H9 (cell line): ENCODE results near the gene NEMP2. TPM values are rescaled to one million over a fixed set of nuclear protein-coding genes. Genes with fewer than 3 reads are reported as not detected.

Experiments used
- DNase-seq: peaks from one replicate; pipeline ENCODE4 v3.0.0-alpha.2; 2017
- H2AFZ ChIP-seq: one replicate; pipeline ENCODE4 v1.6.1; 2013; ENCODE audit warnings: mild to moderate bottlenecking, low read length, control low read depth, moderate library complexity
- H2AK5ac ChIP-seq: 2 replicates; pipeline ENCODE4 v1.6.1; 2013; ENCODE audit warnings: low read length, control low read depth, mixed read lengths; ENCODE audit not compliant: insufficient read length
- H2BK120ac ChIP-seq: one replicate; pipeline ENCODE4 v1.6.1; 2013; ENCODE audit warnings: low read depth, mild to moderate bottlenecking, low read length, control low read depth, inconsistent platforms; ENCODE audit not compliant: poor library complexity, severe bottlenecking
- H2BK12ac ChIP-seq: 2 replicates; pipeline ENCODE4 v1.6.1; 2013; ENCODE audit warnings: low read length, control low read depth, mixed read lengths, low read depth; ENCODE audit not compliant: insufficient read length
- H2BK15ac ChIP-seq: 2 replicates; pipeline ENCODE4 v1.6.1; 2013; ENCODE audit warnings: low read depth, low read length, control low read depth
- H2BK20ac ChIP-seq: one replicate; pipeline ENCODE4 v1.6.1; 2013; ENCODE audit warnings: low read depth, mild to moderate bottlenecking, low read length, control low read depth, inconsistent platforms; ENCODE audit not compliant: poor library complexity, severe bottlenecking
- H2BK5ac ChIP-seq: 2 replicates; pipeline ENCODE4 v1.6.1; 2013; ENCODE audit warnings: low read length, control low read depth, mixed read lengths; ENCODE audit not compliant: insufficient read length
- H3K14ac ChIP-seq: 2 replicates; pipeline ENCODE4 v1.6.1; 2013; ENCODE audit warnings: low read length, control low read depth; ENCODE audit not compliant: insufficient read depth
- H3K18ac ChIP-seq: 2 replicates; pipeline ENCODE4 v1.6.1; 2013; ENCODE audit warnings: low read depth, mild to moderate bottlenecking, mixed read lengths, low read length, control low read depth; ENCODE audit not compliant: insufficient read length
- H3K23ac ChIP-seq: 2 replicates; pipeline ENCODE4 v1.6.1; 2013; ENCODE audit warnings: low read length, control low read depth, mixed read lengths, low read depth; ENCODE audit not compliant: insufficient read length
- H3K23me2 ChIP-seq: 2 replicates; pipeline ENCODE4 v1.6.1; 2013; ENCODE audit warnings: low read depth, mild to moderate bottlenecking, mixed read lengths, low read length, control low read depth; ENCODE audit not compliant: insufficient read length, poor library complexity, severe bottlenecking
- H3K27ac ChIP-seq: 2 replicates; pipeline ENCODE4 v1.5.1; 2013; ENCODE audit warnings: low read length, control low read depth, mixed read lengths, low read depth; ENCODE audit not compliant: insufficient read length
- H3K27me3 ChIP-seq: 2 replicates; pipeline ENCODE4 v1.6.1; 2013; ENCODE audit warnings: low read length, control low read depth, inconsistent platforms; ENCODE audit not compliant: insufficient read depth
- H3K4ac ChIP-seq: 2 replicates; pipeline ENCODE4 v1.6.1; 2013; ENCODE audit warnings: low read depth, mild to moderate bottlenecking, control low read depth, inconsistent platforms, low read length, moderate library complexity
- H3K4me1 ChIP-seq: 2 replicates; pipeline ENCODE4 v1.6.1; 2013; ENCODE audit warnings: low read length, control low read depth, inconsistent platforms; ENCODE audit not compliant: insufficient read depth
- H3K4me2 ChIP-seq: 2 replicates; pipeline ENCODE4 v1.6.1; 2013; ENCODE audit warnings: low read length, control low read depth, mixed read lengths; ENCODE audit not compliant: insufficient read length, insufficient read depth
- H3K56ac ChIP-seq: 2 replicates; pipeline ENCODE4 v1.6.1; 2013; ENCODE audit warnings: low read depth, mild to moderate bottlenecking, mixed read lengths, low read length, control low read depth; ENCODE audit not compliant: insufficient read length
- H3K79me1 ChIP-seq: 2 replicates; pipeline ENCODE4 v1.6.1; 2013; ENCODE audit warnings: low read depth, mild to moderate bottlenecking, moderate library complexity, low read length, control low read depth, inconsistent platforms; ENCODE audit not compliant: insufficient read depth, poor library complexity, severe bottlenecking
- H3K79me2 ChIP-seq: 2 replicates; pipeline ENCODE4 v1.6.1; 2013; ENCODE audit warnings: low read length, control low read depth, inconsistent platforms; ENCODE audit not compliant: insufficient read depth
- H3K9ac ChIP-seq: 2 replicates; pipeline ENCODE4 v1.6.1; 2013; ENCODE audit warnings: low read length, control low read depth, mixed read lengths; ENCODE audit not compliant: insufficient read length; ENCODE audit errors: extremely low read depth
- H3K9me3 ChIP-seq: one replicate; pipeline ENCODE4 v1.6.1; 2013; ENCODE audit warnings: low read depth, low read length, inconsistent platforms; ENCODE audit not compliant: control insufficient read depth
- H3T11ph ChIP-seq: one replicate; pipeline ENCODE4 v1.6.1; 2013; ENCODE audit warnings: mild to moderate bottlenecking, low read length, control low read depth, inconsistent platforms
- H4K20me1 ChIP-seq: one replicate; pipeline ENCODE4 v1.6.1; 2013; ENCODE audit not compliant: control insufficient read depth, insufficient read length, insufficient read depth
- H4K5ac ChIP-seq: 2 replicates; pipeline ENCODE4 v1.6.1; 2013; ENCODE audit warnings: low read depth, mild to moderate bottlenecking, mixed read lengths, low read length, control low read depth; ENCODE audit not compliant: insufficient read length
- H4K8ac ChIP-seq: replicated peaks from 2 replicates; pipeline ENCODE4 v1.6.1; 2013; ENCODE audit warnings: low read length, control low read depth, mixed read lengths, low read depth; ENCODE audit not compliant: insufficient read length
- H4K91ac ChIP-seq: 2 replicates; pipeline ENCODE4 v1.6.1; 2013; ENCODE audit warnings: low read depth, mild to moderate bottlenecking, moderate library complexity, mixed read lengths, low read length, control low read depth; ENCODE audit not compliant: insufficient read length
- H3K27ac Mint-ChIP-seq, 3 experiments: 2 replicates in 2 of 3; 3 replicates in 1 of 3; pipeline ENCODE4 v1.8.0; 2020 to 2021; ENCODE audit warnings: mixed read lengths in 3 of 3, mild to moderate bottlenecking in 1 of 3, moderate library complexity in 1 of 3
- H3K27me3 Mint-ChIP-seq: 2 replicates; pipeline ENCODE4 v1.8.0; 2021; ENCODE audit warnings: low read depth, mild to moderate bottlenecking, moderate library complexity, mixed read lengths
- H3K36me3 Mint-ChIP-seq, 3 experiments: 2 replicates in 2 of 3; 3 replicates in 1 of 3; pipeline ENCODE4 v1.8.0; 2020 to 2021; ENCODE audit warnings: low read depth in 3 of 3, mixed read lengths in 3 of 3; ENCODE audit not compliant: insufficient read depth in 1 of 3
- H3K4me1 Mint-ChIP-seq, 2 experiments: 2 replicates each; pipeline ENCODE4 v1.8.0; 2020; ENCODE audit warnings: mixed read lengths in 2 of 2
- H3K4me3 Mint-ChIP-seq, 2 experiments: 2 replicates in 1 of 2; 3 replicates in 1 of 2; pipeline ENCODE4 v1.8.0; 2020 to 2021; ENCODE audit warnings: mild to moderate bottlenecking in 2 of 2, mixed read lengths in 2 of 2, moderate library complexity in 1 of 2
- H3K9me3 Mint-ChIP-seq, 2 experiments: 2 replicates in 1 of 2; 3 replicates in 1 of 2; pipeline ENCODE4 v1.8.0; 2020; ENCODE audit warnings: mild to moderate bottlenecking in 2 of 2, mixed read lengths in 2 of 2, moderate library complexity in 1 of 2
- CTCF ChIP-seq: fragments of 200-600 bp; sonication (generic); conservative IDR thresholded peaks from 3 replicates; pipeline ENCODE4 v1.8.0; 2021; ENCODE audit warnings: antibody characterized with exemption, mild to moderate bottlenecking
- WGBS: extraction: QIAGEN DNeasy Blood & Tissue Kit; methylation state at CpG from one replicate; pipeline ENCODE4 v1.1.7; 2013; ENCODE audit warnings: missing lambda C conversion rate, low lambda C conversion rate, mixed read lengths; ENCODE audit not compliant: insufficient read length; ENCODE audit errors: extremely low coverage; 5-methylcytosine and 5-hydroxymethylcytosine counted together
- total RNA-seq: library from RNA; stranded (reverse); gene quantifications from 2 replicates; pipeline ENCODE4 v1.2.1, GENCODE V29; 2021

The NEMP2 gene
- total RNA-seq, 1 experiment from 2014 or later: 5.3 TPM

- Histone ChIP-seq H2BK5ac (no peak overlapping the region), H3K18ac (no peak overlapping the region), H2AK5ac (no peak overlapping the region), H3K9ac (no peak overlapping the region), H4K20me1 (no peaks in the 10 kb centered on the region), H3K56ac (no peak overlapping the region), H3K4ac (no peak overlapping the region), H2AFZ (no peak overlapping the region), H3T11ph (no peak overlapping the region), H3K4me2 (no peak overlapping the region), H3K79me2 (no peaks in the 10 kb centered on the region), H3K14ac (no peak overlapping the region), H4K5ac (no peak overlapping the region), H3K27ac (no peak overlapping the region), H3K9me3 (no peaks in the 10 kb centered on the region), H3K23me2 (no peaks in the 10 kb centered on the region), H3K4me1 (peaks cover 5% of the 10 kb centered on the region; the same call in 1 of the 2 replicates), H2BK12ac (no peak overlapping the region), H3K23ac (no peak overlapping the region), H2BK20ac (no peak overlapping the region), H2BK120ac (no peak overlapping the region), H3K27me3 (no peaks in the 10 kb centered on the region), H2BK15ac (no peak overlapping the region), H3K79me1 (no peaks in the 10 kb centered on the region), H4K91ac (no peak overlapping the region), H4K8ac (no peak overlapping the region)
- no peak overlapping the region for H3K27ac Mint-ChIP-seq
- DNase-seq: no peak
- no peak overlapping the region for H3K4me3 Mint-ChIP-seq
- peaks cover 21 to 25% of the 10 kb centered on the region in 2 experiments for H3K4me1 Mint-ChIP-seq
- no peaks in the 10 kb centered on the region for H3K36me3 Mint-ChIP-seq
- TF ChIP-seq CTCF: no peak
- WGBS: no CpG with 5 or more reads among the region's 3 CpGs
- no peaks in the 10 kb centered on the region for H3K27me3 Mint-ChIP-seq
- no peaks in the 10 kb centered on the region; a peak in 3 of 5 replicates for H3K9me3 Mint-ChIP-seq
Measured at GRCh38 chr2:190561094-190561493, 26.6 kb upstream of the NEMP2 start.
